Loucy (cell line): ENCODE results near the gene DTX3.

Experiments used
- EZH2phosphoT487 ChIP-seq: fragments of 200-600 bp; IDR thresholded peaks from 2 replicates; pipeline ENCODE4 v1.6.1; 2018; ENCODE audit warnings: antibody characterized with exemption, mild to moderate bottlenecking, moderate library complexity, borderline replicate concordance
- TF ChIP-seq, protein P1 (sequence below): fragments of 200-600 bp; sonication (generic); conservative IDR thresholded peaks from 2 replicates; pipeline ENCODE4 v1.5.1; 2014; ENCODE audit warnings: mild to moderate bottlenecking, antibody characterized with exemption, low read length

DNA sequence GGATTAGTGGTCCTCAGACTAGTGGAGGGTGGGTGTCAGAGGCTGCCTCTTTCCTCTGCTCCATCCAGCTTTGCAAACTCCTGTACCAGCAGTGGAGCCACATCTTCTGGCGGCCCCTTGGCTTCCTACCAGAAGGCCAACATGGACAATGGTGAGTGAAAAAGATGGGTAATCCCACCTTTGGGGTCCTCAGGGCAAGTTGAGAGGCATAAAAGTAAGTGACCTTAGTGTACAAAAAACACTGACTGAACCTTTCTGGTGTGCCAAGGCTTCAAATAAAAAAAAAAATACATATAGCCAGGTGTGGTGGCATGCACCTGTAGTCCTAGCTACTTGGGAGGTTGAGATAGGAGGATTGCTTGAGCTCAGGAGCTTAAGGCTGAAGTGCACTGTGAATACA lies 22.8 kb upstream of the DTX3 start:
- TF ChIP-seq, protein P1, sequence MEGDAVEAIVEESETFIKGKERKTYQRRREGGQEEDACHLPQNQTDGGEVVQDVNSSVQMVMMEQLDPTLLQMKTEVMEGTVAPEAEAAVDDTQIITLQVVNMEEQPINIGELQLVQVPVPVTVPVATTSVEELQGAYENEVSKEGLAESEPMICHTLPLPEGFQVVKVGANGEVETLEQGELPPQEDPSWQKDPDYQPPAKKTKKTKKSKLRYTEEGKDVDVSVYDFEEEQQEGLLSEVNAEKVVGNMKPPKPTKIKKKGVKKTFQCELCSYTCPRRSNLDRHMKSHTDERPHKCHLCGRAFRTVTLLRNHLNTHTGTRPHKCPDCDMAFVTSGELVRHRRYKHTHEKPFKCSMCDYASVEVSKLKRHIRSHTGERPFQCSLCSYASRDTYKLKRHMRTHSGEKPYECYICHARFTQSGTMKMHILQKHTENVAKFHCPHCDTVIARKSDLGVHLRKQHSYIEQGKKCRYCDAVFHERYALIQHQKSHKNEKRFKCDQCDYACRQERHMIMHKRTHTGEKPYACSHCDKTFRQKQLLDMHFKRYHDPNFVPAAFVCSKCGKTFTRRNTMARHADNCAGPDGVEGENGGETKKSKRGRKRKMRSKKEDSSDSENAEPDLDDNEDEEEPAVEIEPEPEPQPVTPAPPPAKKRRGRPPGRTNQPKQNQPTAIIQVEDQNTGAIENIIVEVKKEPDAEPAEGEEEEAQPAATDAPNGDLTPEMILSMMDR = no peak
- no peak for TF ChIP-seq EZH2phosphoT487
